LNCaP clone FGC (cell line): ENCODE measurements around the gene CARM1.
A peak's percentile ranks its signal among the peaks of the same experiment; 100 is the strongest.
"Not testable (repeated sequence)": the region's sequence is repeated elsewhere in the genome, so short reads cannot be mapped to it uniquely, and the experiment has no call there.

Experiments used
- DNase-seq: peaks from one replicate; pipeline ENCODE4 v3.0.0-alpha.2; 2011; ENCODE audit warnings: low read depth
- H3K4me3 ChIP-seq: 2 replicates; pipeline ENCODE4 v1.5.1; 2011; ENCODE audit warnings: mild to moderate bottlenecking, low read depth, low read length, control low read depth
- CTCF ChIP-seq: IDR thresholded peaks from 2 replicates; pipeline ENCODE4 v1.5.1; 2012; ENCODE audit warnings: mild to moderate bottlenecking; ENCODE audit not compliant: control insufficient read depth, insufficient read depth; ENCODE audit errors: extremely low read depth

CARM1 gene

GRCh38 chr19:10836479-10837330 is 34.6 kb upstream of the CARM1 start:
- peak; percentile 85 for DNase-seq
- TF ChIP-seq CTCF = no peak
- H3K4me3 ChIP-seq = peak overlapping the region; percentile 86

GRCh38 chr19:10837649-10838048 is 33.7 kb upstream of the CARM1 start:
- not testable (repeated sequence) for DNase-seq, H3K4me3 ChIP-seq

GRCh38 chr19:10838377-10838776 is 33.0 kb upstream of the CARM1 start:
- H3K4me3 ChIP-seq = no peak overlapping the region
- no peak for TF ChIP-seq CTCF
- DNase-seq = no peak

- TF ChIP-seq CTCF = no peak
- DNase-seq = no peak
- no peak overlapping the region for H3K4me3 ChIP-seq
Measured at GRCh38 chr19:10839114-10840050, 32.0 kb upstream of the CARM1 start.

GRCh38 chr19:10842788-10843187 is 28.6 kb upstream of the CARM1 start:
- no peak for TF ChIP-seq CTCF
- H3K4me3 ChIP-seq = no peak overlapping the region
- DNase-seq = no peak

GRCh38 chr19:10846500-10847202 is 24.7 kb upstream of the CARM1 start:
- TF ChIP-seq CTCF = no peak
- no peak overlapping the region for H3K4me3 ChIP-seq
- no peak for DNase-seq
